Measurements from ENCODE around the gene LRRC3C.
"Not testable (repeated sequence)": the region's sequence is repeated elsewhere in the genome, so short reads cannot be mapped to it uniquely, and the experiment has no call there.

The LRRC3C gene

DNA sequence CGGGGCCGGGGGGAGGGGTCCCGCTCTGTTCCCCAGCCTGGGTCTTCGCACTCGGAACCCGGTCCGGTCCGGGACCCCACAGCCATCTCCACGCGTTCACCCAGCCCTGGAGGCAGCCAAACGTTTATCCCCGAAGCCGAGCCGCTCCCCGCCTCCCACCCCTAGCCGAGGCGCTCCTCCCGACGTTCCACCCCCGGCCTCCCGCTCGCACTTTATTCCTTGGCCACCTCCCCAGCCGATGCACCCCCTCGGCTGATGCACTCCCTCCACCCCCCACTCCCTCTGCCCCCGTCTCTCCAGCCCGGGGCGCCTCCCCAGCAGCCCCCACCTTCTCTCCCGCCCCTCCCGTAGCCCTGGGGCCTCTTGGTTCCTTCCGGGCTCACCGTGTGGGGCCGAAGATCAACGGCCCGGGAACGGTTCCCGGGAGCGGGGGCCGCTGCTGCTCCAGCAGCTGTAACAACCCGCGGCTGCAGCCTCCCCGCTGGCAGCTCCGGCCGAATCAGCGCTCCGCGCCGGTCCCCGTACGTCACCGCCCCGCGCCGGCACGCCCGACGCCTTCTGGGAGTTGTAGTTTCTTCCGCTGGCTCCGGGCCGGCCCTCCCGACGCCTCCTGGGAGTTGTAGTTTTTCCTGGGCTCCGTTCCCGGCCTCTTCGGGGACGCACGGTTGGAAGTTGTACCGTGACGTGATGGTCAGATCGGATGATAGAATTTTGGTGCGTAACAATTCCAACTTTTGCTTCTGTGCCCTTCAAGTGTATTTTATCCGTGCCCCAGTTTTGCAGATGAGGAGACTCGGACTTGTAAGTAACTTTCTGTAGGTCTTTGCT is at the start of gene LRRC3C, which contains the start of gene ORMDL3:
Gene LRRC3C (plus strand): TSS at position 632 of the 828 bp plus-strand sequence. CDS start 13,792 bp downstream, outside the sequence.
Gene ORMDL3 (minus strand): TSS at position 501 of the 828 bp plus-strand sequence. CDS start 3,398 bp downstream, outside the sequence.
- DNase-seq (ENCODE audit: low spot score), result peak; percentile 96

- not testable (repeated sequence) for DNase-seq (ENCODE audit: low spot score)
Measured at GRCh38 chr17:39886102-39886501, 41.4 kb upstream of the LRRC3C start.

DNA sequence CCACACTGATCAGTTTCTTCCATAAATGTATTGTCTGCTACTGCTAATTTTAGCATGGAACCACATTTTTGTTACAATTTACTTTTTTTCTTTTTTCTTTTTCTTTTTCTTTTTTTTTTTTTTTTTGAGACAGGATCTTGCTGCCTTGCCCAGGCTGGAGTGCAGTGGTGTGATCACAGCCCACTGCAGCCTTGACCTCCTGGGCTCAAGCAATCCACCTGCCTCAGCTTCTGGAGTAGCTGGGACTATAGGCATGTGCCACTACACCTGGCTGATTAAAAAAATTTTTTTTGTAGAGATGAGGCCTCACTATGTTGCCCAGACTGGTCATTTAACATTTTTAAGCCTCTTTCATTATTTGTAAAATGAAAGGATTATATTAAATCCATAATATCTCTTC is 40.5 kb upstream of the LRRC3C start:
- DNase-seq (ENCODE audit: low spot score), result no peak

DNA sequence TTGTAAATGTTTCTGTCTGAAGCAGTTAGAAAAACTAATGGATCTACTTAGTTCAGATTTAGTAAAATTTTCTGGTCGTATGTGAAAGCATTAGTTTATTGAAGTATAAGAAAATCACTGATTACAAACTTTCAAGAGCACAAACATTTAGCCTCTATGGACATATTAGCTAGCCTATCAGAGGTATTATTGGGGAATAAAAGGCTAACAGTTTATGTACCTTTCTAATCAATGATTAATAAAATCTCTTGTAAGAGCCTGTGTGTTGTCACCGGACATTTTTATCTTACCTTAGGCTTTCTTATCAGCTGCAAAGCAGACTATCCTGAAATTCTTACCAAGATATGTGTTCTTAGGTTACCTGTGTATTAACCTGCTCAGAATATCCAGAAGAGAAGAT is 38.3 kb upstream of the LRRC3C start:
- no peak for DNase-seq (ENCODE audit: low spot score)

DNA sequence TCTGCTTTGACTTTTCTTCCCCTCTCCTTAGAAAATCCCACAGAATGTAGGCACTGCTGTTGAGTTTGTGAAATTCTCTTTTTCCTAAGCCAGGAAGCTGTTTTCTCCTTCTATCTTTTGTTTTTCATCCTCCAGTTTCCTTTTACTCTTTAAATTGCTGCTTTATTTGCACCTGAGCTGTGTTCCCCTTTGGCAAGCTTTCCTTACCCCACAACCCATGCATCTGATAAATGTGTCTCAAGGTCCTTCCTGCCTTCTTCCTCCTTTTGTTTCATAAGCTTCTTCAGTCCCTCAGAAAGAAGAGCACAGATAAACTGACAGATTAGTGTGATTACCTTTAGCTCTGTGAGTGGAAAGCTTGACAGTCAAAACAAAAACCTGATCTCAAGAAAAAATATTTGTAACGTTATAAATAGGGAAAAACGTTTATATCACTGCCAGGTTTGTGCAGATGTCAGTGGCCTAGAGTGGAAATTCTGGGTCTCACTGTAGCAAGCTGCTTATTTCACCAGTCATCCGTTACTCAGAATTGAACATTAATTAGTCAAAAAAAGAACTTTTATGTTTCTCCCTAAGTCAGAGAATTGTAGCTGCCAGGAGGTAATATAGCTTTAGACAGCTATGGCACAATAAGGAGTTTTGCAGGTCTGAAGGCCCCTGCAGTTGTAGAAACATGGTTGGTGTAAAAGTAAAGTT is 32.7 kb upstream of the LRRC3C start:
- DNase-seq (ENCODE audit: low spot score), result peak; percentile 15

GRCh38 chr17:39898088-39898487 is 29.4 kb upstream of the LRRC3C start:
- DNase-seq (ENCODE audit: low spot score), result no peak

- no peak for DNase-seq (ENCODE audit: low spot score)
Measured at GRCh38 chr17:39899215-39899614, 28.3 kb upstream of the LRRC3C start.

GRCh38 chr17:39902027-39902426 is 25.5 kb upstream of the LRRC3C start:
- not testable (repeated sequence) for DNase-seq (ENCODE audit: low spot score)

- DNase-seq (ENCODE audit: low spot score), result peak; percentile 54
Measured at GRCh38 chr17:39903158-39903884, 24.2 kb upstream of the LRRC3C start.

DNA sequence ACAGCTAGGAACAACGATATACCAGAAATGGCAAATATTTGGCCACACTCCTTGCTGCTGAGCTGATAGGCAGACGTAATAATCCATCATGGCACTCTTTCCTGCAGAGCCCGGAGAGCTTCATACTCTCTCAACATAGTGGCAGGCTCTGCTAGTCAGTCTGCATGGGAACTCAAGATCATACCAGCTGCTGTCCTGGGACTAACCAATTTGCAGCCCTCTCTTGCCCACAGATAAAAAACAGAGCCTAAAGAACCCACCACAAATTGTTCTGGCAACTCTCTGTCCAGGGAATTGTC is 22.6 kb upstream of the LRRC3C start:
- DNase-seq (ENCODE audit: low spot score), result no peak

DNA sequence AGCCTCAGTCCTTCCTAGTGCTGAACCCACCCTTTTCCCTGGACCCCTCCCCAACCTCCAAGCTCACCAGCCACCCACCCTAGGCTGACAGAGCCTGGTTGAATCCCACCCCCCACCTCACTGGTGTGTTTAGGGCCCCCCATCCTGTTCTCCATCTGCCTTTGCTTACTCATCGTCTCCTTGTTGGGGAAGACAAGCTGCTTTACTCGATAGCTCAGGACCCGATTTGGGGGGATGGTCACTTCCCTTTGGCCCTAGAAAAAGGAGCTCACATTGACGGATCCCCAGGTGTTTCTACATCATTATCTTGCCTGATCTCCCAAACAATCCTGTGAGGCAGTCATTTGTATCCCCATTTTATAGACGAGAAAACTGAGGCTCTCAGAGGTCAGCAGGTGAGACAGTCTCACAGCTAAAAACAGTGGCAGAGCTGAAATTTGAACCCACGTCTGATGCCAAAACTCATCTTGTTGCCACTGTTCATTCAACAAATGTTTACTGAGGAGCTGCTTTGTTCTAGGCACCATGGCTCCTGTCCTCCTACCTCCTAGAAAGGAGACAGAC is 18.7 kb upstream of the LRRC3C start:
- DNase-seq (ENCODE audit: low spot score), result no peak

GRCh38 chr17:39913989-39914388 is 13.5 kb upstream of the LRRC3C start:
- no peak for DNase-seq (ENCODE audit: low spot score)

GRCh38 chr17:39915559-39915958 is 12.0 kb upstream of the LRRC3C start:
- DNase-seq (ENCODE audit: low spot score), result no peak

GRCh38 chr17:39916918-39917317 is 10.6 kb upstream of the LRRC3C start:
- no peak for DNase-seq (ENCODE audit: low spot score)

DNA sequence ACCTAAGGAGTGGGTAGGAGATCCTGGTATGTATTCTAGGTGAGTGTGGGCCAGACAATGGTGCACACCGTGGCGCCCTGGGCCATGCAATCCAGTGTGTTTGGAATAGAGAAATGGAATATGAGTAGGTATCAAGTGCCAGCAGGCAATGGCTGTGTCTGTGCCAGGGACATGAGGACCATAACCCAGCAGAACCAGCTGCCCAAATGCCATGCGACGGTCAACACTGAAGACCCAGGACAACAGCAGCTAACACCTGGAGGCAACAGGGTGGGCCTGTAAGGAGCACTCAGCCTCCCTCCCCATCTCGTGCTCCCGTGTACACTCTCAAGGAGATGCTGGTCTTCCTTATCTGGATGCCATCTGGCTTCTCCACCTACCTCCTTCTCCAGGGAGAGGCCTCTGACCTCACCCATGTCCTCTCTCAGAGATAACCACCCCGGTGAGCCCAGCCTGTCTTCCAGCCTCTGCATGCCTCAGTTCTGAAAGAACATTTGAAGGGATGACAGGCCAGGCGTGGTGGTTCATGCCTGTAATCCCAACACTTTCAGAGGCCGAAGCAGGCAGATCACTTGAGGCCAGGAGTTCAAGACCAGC is 8.3 kb upstream of the LRRC3C start:
- DNase-seq (ENCODE audit: low spot score), result no peak

DNA sequence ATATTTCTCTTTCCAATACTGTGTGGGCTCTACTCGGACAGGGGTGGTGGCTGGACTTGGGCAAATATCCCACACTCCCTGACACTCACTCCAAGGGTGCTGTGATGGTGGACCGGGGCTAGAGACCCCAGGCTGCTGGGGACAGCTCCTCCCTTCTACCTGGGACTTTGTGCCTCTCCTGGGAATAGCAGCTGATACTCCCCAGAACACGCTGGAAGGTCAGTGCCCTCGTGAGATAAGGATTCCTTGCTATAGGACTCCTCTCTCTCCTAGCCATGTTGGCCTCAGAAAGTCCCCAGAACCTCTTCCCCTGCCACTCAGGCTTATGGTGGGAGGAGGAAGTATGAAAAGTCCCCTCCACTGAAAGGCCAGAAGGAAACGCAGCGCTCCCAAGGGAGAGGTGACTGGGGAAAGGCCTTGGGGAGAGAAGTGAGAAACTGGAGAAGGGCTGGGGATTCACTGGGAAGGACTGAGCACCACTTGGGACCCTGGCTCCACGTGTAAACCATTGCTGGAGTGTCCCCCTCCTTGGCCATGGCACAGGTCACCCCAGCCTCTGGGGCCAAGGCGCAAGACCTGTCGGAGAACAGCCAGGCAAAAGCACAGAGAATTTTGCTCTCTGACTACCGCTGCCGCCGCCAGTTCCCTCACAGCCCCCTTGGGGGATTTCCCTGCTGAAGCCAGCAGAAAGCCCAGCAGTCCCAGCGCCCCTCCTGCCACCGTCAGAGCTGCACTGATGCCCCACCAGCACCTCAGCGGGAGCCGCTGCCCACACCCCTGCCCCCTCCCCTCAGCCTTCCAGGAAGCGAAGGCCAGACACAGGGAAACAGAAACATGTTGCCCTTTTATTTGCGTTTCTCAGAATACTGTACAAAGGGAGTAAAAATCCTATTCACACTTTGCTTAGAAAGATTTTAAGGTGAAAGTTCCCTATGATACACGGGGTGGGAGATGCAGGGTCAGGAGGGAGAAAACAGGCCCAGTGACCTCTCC is 7.0 kb upstream of the LRRC3C start:
- DNase-seq (ENCODE audit: low spot score), result peak; percentile 48

GRCh38 chr17:39921323-39921722 is 6.2 kb upstream of the LRRC3C start:
- no peak for DNase-seq (ENCODE audit: low spot score)

DNA sequence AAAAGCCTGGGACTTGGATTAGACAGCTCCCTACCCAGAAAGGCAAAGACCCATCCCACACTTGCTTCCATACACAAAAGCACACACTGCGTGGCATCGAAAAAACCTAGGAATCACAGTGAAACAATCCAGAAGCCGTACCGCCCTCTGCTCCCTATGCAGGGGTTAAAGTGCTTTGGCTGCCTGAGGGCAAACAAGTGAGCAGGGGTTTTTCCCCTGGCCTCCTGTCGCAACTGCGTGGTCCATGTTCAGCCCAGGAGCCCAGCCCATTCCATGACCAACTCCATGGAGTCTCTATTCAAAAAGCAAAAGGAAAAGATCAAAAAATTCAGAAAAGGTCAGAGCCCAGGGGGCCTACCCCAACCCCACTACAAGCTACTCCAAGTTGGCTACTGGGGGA is 5.5 kb upstream of the LRRC3C start:
- DNase-seq (ENCODE audit: low spot score), result no peak

GRCh38 chr17:39923230-39923629 is 4.3 kb upstream of the LRRC3C start:
- no peak for DNase-seq (ENCODE audit: low spot score)

GRCh38 chr17:39923836-39924690 is 3.5 kb upstream of the LRRC3C start:
- DNase-seq (ENCODE audit: low spot score), result no peak
